AG09309 (cell line): ENCODE measurements around the gene ACVR2B.

ENCODE experiments used
- DNase-seq: peaks from one replicate; pipeline ENCODE4 v3.0.0-alpha.2; 2010; ENCODE audit warnings: low read depth
- H3K4me3 ChIP-seq: 2 replicates; pipeline ENCODE4 v1.5.1; 2011; ENCODE audit warnings: mild to moderate bottlenecking, low read depth, low read length, moderate library complexity; ENCODE audit not compliant: control insufficient read depth
- CTCF ChIP-seq: IDR thresholded peaks from 2 replicates; pipeline ENCODE4 v1.5.1; 2011; ENCODE audit warnings: mild to moderate bottlenecking, low read depth, low read length, inconsistent platforms; ENCODE audit not compliant: insufficient read depth, control insufficient read depth; ENCODE audit errors: missing control alignments

Gene ACVR2B

GRCh38 chr3:38474928-38475605, 21.4 kb downstream of the ACVR2B start:
- no peak overlapping the region for H3K4me3 ChIP-seq
- TF ChIP-seq CTCF, result no peak
- no peak for DNase-seq

GRCh38 chr3:38475716-38476115, 22.0 kb downstream of the ACVR2B start:
- no peak for TF ChIP-seq CTCF
- no peak overlapping the region for H3K4me3 ChIP-seq
- no peak for DNase-seq

GRCh38 chr3:38476157-38476756, 22.6 kb downstream of the ACVR2B start:
- no peak for DNase-seq
- H3K4me3 ChIP-seq, result no peak overlapping the region
- no peak for TF ChIP-seq CTCF

GRCh38 chr3:38477057-38477820, 23.5 kb downstream of the ACVR2B start:
- H3K4me3 ChIP-seq, result no peak overlapping the region
- DNase-seq, result no peak
- TF ChIP-seq CTCF, result no peak

GRCh38 chr3:38477839-38478450, 24.3 kb downstream of the ACVR2B start:
- DNase-seq, result no peak
- no peak overlapping the region for H3K4me3 ChIP-seq
- TF ChIP-seq CTCF, result no peak

GRCh38 chr3:38478901-38479300, 25.2 kb downstream of the ACVR2B start:
- TF ChIP-seq CTCF, result no peak
- H3K4me3 ChIP-seq, result no peak overlapping the region
- no peak for DNase-seq
